Osteocyte (in vitro differentiated cells): ENCODE measurements around the gene TRIM5. TPM values are rescaled to one million over a fixed set of nuclear protein-coding genes. Genes with fewer than 3 reads are reported as not detected.

Experiments
- DNase-seq: peaks from one replicate; pipeline ENCODE4 v3.0.0; 2021; ENCODE audit warnings: mixed read lengths; ENCODE audit not compliant: unreplicated experiment; ENCODE audit errors: extremely low spot score
- H3K27ac Mint-ChIP-seq: one replicate; pipeline ENCODE4 v1.8.0; 2021; ENCODE audit warnings: mild to moderate bottlenecking, mixed read lengths; ENCODE audit not compliant: unreplicated experiment
- H3K27me3 Mint-ChIP-seq: one replicate; pipeline ENCODE4 v1.8.0; 2021; ENCODE audit warnings: mixed read lengths; ENCODE audit not compliant: unreplicated experiment
- H3K36me3 Mint-ChIP-seq: one replicate; pipeline ENCODE4 v1.8.0; 2021; ENCODE audit warnings: mixed read lengths; ENCODE audit not compliant: unreplicated experiment
- H3K4me1 Mint-ChIP-seq: one replicate; pipeline ENCODE4 v1.8.0; 2021; ENCODE audit warnings: mixed read lengths; ENCODE audit not compliant: unreplicated experiment
- H3K4me3 Mint-ChIP-seq: one replicate; pipeline ENCODE4 v1.8.0; 2021; ENCODE audit warnings: mild to moderate bottlenecking, moderate library complexity, mixed read lengths; ENCODE audit not compliant: unreplicated experiment
- H3K9me3 Mint-ChIP-seq: one replicate; pipeline ENCODE4 v1.8.0; 2021; ENCODE audit warnings: mixed read lengths; ENCODE audit not compliant: unreplicated experiment
- total RNA-seq: library from RNA; stranded (reverse); gene quantifications from 2 replicates; pipeline ENCODE4 v1.2.1, GENCODE V29; 2021
- TF ChIP-seq, protein P1 (sequence below): fragments of 200-600 bp; sonication (generic); IDR thresholded peaks from 2 replicates; pipeline ENCODE4 v1.5.0; 2021; ENCODE audit warnings: antibody characterized with exemption, mild to moderate bottlenecking, moderate library complexity

TRIM5 gene
- total RNA-seq, 1 donor from 2014 or later = 47.3 TPM

DNA sequence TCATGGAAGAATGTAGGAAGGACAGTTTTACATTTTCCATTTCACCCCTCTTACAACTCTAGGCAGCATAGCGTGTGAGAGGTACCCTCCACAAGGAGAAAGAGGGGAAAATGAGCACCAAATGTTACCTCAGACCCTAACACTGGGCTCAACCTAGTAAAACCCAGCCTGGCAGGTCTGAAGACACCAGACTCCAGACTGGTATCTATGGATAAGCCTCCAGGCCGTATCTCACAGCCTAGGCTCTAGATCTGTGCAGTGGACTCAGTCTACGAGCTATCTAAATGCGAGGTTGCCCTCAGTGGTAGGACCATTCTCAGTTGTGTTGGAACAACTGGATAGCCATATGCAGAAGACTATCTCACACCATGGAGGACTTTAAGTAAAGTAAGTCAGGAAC lies 10.5 kb downstream of the TRIM5 start:
- Mint-ChIP-seq H3K4me1 (peaks cover 9% of the 10 kb centered on the region), H3K27me3 (no peaks in the 10 kb centered on the region), H3K9me3 (peaks cover 6% of the 10 kb centered on the region), H3K4me3 (no peak overlapping the region), H3K27ac (no peak overlapping the region), H3K36me3 (peaks cover 52% of the 10 kb centered on the region)
- TF ChIP-seq, protein P1, sequence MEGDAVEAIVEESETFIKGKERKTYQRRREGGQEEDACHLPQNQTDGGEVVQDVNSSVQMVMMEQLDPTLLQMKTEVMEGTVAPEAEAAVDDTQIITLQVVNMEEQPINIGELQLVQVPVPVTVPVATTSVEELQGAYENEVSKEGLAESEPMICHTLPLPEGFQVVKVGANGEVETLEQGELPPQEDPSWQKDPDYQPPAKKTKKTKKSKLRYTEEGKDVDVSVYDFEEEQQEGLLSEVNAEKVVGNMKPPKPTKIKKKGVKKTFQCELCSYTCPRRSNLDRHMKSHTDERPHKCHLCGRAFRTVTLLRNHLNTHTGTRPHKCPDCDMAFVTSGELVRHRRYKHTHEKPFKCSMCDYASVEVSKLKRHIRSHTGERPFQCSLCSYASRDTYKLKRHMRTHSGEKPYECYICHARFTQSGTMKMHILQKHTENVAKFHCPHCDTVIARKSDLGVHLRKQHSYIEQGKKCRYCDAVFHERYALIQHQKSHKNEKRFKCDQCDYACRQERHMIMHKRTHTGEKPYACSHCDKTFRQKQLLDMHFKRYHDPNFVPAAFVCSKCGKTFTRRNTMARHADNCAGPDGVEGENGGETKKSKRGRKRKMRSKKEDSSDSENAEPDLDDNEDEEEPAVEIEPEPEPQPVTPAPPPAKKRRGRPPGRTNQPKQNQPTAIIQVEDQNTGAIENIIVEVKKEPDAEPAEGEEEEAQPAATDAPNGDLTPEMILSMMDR = no peak
- DNase-seq = no peak

DNA sequence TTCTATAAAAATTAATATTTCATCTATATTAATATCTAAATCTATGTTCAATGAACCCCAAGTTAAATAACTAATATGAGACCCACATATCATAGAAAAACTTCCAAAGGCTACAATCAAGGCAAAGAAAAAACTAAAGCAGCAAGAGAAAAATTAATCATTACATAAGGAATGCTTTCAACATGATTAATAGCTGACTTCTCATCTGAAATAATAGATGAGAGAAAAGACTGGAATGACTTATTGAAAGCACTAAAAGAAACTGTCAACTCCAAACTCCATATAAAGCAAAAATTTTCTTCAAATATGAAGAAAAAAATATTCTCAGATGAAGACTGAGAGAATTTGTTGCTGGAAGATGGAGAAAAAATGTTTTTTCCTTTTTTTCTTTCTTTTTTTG lies 13.0 kb downstream of the TRIM5 start:
- H3K4me1 Mint-ChIP-seq = peaks cover 9% of the 10 kb centered on the region
- TF ChIP-seq, protein P1 = no peak
- H3K4me3 Mint-ChIP-seq = no peak overlapping the region
- H3K9me3 Mint-ChIP-seq = no peaks in the 10 kb centered on the region
- no peak overlapping the region for H3K27ac Mint-ChIP-seq
- DNase-seq = no peak
- H3K27me3 Mint-ChIP-seq = no peaks in the 10 kb centered on the region
- peaks cover 46% of the 10 kb centered on the region for H3K36me3 Mint-ChIP-seq

- no peaks in the 10 kb centered on the region for H3K27me3 Mint-ChIP-seq
- DNase-seq = no peak
- H3K27ac Mint-ChIP-seq = peak overlapping the region; percentile 13
- H3K4me1 Mint-ChIP-seq = peaks cover 14% of the 10 kb centered on the region
- TF ChIP-seq, protein P1 = no peak
- H3K9me3 Mint-ChIP-seq = no peaks in the 10 kb centered on the region
- peaks cover 69% of the 10 kb centered on the region for H3K36me3 Mint-ChIP-seq
- H3K4me3 Mint-ChIP-seq = no peak overlapping the region
Measured at GRCh38 chr11:5666402-5666793, 18.5 kb downstream of the TRIM5 start.

- DNase-seq = no peak
- peaks cover 64% of the 10 kb centered on the region for H3K36me3 Mint-ChIP-seq
- peak overlapping the region; percentile 13 for H3K27ac Mint-ChIP-seq
- TF ChIP-seq, protein P1 = no peak
- no peak overlapping the region for H3K4me3 Mint-ChIP-seq
- H3K4me1 Mint-ChIP-seq = peaks cover 10% of the 10 kb centered on the region
- no peaks in the 10 kb centered on the region for H3K27me3 Mint-ChIP-seq
- H3K9me3 Mint-ChIP-seq = no peaks in the 10 kb centered on the region
Measured at GRCh38 chr11:5665746-5666401, 19.0 kb downstream of the TRIM5 start.

GRCh38 chr11:5665051-5665570 lies 19.8 kb downstream of the TRIM5 start:
- Mint-ChIP-seq H3K4me1 (peaks cover 10% of the 10 kb centered on the region), H3K27ac (no peak overlapping the region), H3K27me3 (no peaks in the 10 kb centered on the region), H3K36me3 (peaks cover 57% of the 10 kb centered on the region), H3K9me3 (no peaks in the 10 kb centered on the region), H3K4me3 (no peak overlapping the region)
- TF ChIP-seq, protein P1 = no peak
- no peak for DNase-seq
